GM19463 (cell line): Measurements from ENCODE around the gene DCT.
"Not testable (repeated sequence)": the region's sequence is repeated elsewhere in the genome, so short reads cannot be mapped to it uniquely, and the experiment has no call there.

ENCODE experiments used
- ATAC-seq: cut with Tn5 transposase; IDR thresholded peaks from one replicate; pipeline ENCODE4 v1.9.1; 2021; ENCODE audit warnings: mild to moderate bottlenecking, moderate library complexity; ENCODE audit not compliant: unreplicated experiment

Gene DCT

GRCh38 chr13:94479616-94480015, at the start of gene DCT:
Gene DCT (minus strand): TSS chr13:94479682. CDS start chr13:94479255, 427 bp downstream.
- ATAC-seq = no peak

- ATAC-seq = not testable (repeated sequence)
Observed at GRCh38 chr13:94526956-94527355, 47.5 kb upstream of the DCT start.

GRCh38 chr13:94525781-94526180, 46.3 kb upstream of the DCT start:
- ATAC-seq = no peak

- ATAC-seq = no peak
Observed at GRCh38 chr13:94524407-94524806, 44.9 kb upstream of the DCT start.

- no peak for ATAC-seq
Observed at GRCh38 chr13:94520001-94520400, 40.5 kb upstream of the DCT start.

GRCh38 chr13:94516456-94516855, 37.0 kb upstream of the DCT start:
- no peak for ATAC-seq

GRCh38 chr13:94515911-94516310, 36.4 kb upstream of the DCT start:
- no peak for ATAC-seq

- ATAC-seq = no peak
Observed at GRCh38 chr13:94515374-94515773, 35.9 kb upstream of the DCT start.

- ATAC-seq = no peak
Observed at GRCh38 chr13:94513026-94513425, 33.5 kb upstream of the DCT start.

- no peak for ATAC-seq
Observed at GRCh38 chr13:94505730-94506129, 26.2 kb upstream of the DCT start.

GRCh38 chr13:94503851-94504250, 24.4 kb upstream of the DCT start:
- ATAC-seq = no peak

GRCh38 chr13:94498831-94499230, 19.3 kb upstream of the DCT start:
- not testable (repeated sequence) for ATAC-seq

- ATAC-seq = no peak
Observed at GRCh38 chr13:94495806-94496205, 16.3 kb upstream of the DCT start.

GRCh38 chr13:94494026-94494425, 14.5 kb upstream of the DCT start:
- ATAC-seq = no peak

- ATAC-seq = no peak
Observed at GRCh38 chr13:94487043-94487442, 7.6 kb upstream of the DCT start.

GRCh38 chr13:94483970-94484369, 4.5 kb upstream of the DCT start:
- ATAC-seq = no peak

- ATAC-seq = no peak
Observed at GRCh38 chr13:94481941-94482340, 2.5 kb upstream of the DCT start.

- ATAC-seq = no peak
Observed at GRCh38 chr13:94480672-94481145, 1.2 kb upstream of the DCT start.

- no peak for ATAC-seq
Observed at GRCh38 chr13:94478913-94479312, 569 bp downstream of the DCT start.

GRCh38 chr13:94470126-94470525, 9.4 kb downstream of the DCT start:
- no peak for ATAC-seq

- no peak for ATAC-seq
Observed at GRCh38 chr13:94464771-94465170, 14.7 kb downstream of the DCT start.

GRCh38 chr13:94462670-94463069, 16.8 kb downstream of the DCT start:
- no peak for ATAC-seq

GRCh38 chr13:94459116-94459515, 20.4 kb downstream of the DCT start:
- ATAC-seq = no peak

GRCh38 chr13:94455414-94455813, 24.1 kb downstream of the DCT start:
- ATAC-seq = no peak
